ENCODE data around the gene RELA.

GRCh38 chr11:65621460-65621859, 41.3 kb downstream of the RELA start:
- TF ChIP-seq CTCF (IDR thresholded peaks at IDR 0.05) (no peak), EZH2 (IDR thresholded peaks at IDR 0.05; ENCODE audit: borderline replicate concordance, insufficient read depth, low read depth, low read length, poor library complexity, severe bottlenecking) (no peak)

Measured in B cell (primary cell).